ENCODE results near the gene CHN1.

CHN1 gene

DNA sequence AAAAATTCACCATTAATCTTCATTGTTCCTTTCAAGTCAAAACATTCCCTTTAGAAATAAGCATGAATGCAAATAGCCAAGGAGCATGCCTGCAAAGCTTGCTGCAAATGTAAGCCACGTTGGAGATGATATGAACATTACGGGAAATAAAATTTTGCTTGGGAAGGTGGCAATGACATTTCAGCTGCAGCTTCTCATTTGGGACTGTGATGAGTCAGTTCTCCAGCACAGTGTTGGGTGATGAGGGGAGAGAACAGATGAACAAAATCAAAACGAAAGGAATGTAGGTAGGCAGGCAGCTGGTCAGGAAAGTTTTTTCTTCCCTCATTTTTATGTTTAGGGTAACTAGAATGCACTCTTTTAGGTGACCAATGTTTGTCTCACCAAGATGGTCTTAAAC lies 175.6 kb downstream of the CHN1 start:
- no peak for DNase-seq (ENCODE audit: low spot score)
- TF ChIP-seq, protein P1, sequence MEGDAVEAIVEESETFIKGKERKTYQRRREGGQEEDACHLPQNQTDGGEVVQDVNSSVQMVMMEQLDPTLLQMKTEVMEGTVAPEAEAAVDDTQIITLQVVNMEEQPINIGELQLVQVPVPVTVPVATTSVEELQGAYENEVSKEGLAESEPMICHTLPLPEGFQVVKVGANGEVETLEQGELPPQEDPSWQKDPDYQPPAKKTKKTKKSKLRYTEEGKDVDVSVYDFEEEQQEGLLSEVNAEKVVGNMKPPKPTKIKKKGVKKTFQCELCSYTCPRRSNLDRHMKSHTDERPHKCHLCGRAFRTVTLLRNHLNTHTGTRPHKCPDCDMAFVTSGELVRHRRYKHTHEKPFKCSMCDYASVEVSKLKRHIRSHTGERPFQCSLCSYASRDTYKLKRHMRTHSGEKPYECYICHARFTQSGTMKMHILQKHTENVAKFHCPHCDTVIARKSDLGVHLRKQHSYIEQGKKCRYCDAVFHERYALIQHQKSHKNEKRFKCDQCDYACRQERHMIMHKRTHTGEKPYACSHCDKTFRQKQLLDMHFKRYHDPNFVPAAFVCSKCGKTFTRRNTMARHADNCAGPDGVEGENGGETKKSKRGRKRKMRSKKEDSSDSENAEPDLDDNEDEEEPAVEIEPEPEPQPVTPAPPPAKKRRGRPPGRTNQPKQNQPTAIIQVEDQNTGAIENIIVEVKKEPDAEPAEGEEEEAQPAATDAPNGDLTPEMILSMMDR (IDR thresholded peaks at IDR 0.05; ENCODE audit: extremely low read depth, missing control alignments), result no peak

DNA sequence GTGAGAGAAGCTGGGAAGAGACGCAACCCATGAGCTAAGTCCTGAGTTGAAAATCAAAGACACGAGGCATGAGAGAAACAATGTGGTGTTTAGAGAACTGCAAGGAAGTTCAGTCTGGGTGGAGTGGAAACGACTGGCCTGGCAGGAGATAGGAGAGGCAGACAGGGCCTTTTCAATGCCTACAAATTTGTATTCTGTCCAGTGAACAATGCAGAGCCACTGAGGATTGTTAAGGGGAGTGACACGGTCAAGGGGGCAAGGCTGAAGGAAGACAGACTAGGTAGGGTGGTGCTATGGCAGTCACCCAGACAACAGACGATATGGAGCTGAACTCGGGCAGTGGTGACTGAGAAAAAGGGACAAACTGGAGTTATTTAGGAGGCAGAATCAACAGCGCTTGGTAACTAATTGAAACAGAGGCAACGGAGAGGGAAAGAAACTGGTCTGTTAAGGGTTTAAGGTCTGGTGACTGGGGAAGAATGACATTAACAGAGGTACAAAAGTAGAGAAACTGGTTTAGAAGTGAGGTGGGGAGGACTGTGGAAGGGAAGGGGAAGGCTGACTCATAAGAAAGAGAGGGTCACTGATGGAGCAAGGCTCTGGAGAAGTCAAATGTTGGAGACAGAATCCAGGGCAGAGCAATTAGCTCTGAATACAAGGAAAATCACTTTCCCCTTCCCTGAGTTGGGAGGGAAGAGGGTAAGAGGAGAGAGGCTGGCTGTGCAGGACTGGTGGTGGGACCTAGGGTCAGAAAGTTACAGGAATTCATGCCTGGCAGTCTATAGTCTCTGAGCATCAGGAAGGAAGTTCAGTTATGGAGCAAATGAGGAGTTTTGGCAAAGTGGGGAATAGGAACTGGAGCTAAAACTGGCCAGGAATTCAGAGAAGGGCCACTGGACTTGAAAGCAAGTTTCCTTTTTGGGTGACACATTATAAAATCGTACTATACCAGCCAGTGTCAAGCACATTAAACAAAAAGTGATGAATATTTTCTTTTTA lies 177.5 kb downstream of the CHN1 start:
- TF ChIP-seq, protein P1 (IDR thresholded peaks at IDR 0.05; ENCODE audit: extremely low read depth, missing control alignments), result no peak
- DNase-seq (ENCODE audit: low spot score), result no peak

DNA sequence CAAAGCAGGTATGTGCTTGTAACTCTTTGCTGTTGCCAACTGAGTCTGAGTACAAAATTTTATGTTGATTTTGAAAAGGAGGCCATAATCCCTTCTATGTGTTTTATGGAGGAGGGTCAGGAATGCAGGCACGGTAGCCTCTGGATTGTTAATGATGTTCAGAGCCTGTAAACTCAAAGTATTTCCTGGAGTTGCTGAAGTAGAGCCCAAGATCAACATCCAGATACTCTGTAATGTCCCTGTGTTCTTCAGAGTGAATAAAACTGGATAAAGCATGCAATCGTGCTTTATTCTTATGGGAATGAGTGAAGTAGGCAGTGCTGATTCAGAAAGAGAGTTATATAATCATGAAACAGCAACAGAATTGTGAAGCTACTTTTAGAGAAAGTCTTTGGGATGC lies 179.1 kb downstream of the CHN1 start:
- no peak for DNase-seq (ENCODE audit: low spot score)
- TF ChIP-seq, protein P1 (IDR thresholded peaks at IDR 0.05; ENCODE audit: extremely low read depth, missing control alignments), result no peak

DNA sequence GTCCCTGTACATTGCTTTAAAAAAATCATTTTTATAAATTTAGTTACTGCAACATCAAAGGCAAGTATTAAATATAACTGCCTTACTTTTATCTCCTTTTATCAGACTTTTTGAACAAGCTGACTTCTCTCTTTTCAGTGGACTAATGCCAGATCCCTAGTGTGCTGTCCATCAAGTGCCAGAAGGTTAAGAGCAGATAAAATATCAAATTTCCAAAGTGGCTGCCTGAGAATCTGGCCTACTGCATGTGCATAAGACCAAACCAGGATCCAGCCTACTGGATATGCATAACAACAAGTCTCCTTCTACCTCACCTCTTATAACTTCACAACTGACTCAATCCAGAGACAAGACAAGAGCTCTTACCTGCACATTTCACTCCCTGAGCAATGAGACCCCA lies 181.1 kb downstream of the CHN1 start:
- TF ChIP-seq, protein P1 (IDR thresholded peaks at IDR 0.05; ENCODE audit: extremely low read depth, missing control alignments), result no peak
- no peak for DNase-seq (ENCODE audit: low spot score)

DNA sequence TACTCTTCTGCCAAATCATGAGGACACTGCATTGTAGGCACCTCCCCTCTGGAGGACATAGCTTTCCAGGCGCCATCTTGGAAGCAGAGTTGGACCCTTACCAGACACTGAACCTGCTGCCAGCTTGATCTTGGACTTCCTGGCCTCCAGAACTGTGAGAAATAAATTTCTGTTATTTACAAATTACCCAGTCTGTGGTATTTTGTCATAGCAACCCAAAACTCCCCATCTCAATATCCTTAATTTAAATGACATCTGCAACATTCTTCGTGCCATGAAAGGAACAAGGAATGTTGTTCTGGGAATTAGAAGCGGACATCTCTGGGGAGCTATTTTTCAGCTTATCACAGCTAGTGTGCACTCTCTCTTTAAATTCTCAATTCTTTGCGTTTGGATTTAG lies 183.6 kb downstream of the CHN1 start:
- TF ChIP-seq, protein P1 (IDR thresholded peaks at IDR 0.05; ENCODE audit: extremely low read depth, missing control alignments), result no peak
- no peak for DNase-seq (ENCODE audit: low spot score)

DNA sequence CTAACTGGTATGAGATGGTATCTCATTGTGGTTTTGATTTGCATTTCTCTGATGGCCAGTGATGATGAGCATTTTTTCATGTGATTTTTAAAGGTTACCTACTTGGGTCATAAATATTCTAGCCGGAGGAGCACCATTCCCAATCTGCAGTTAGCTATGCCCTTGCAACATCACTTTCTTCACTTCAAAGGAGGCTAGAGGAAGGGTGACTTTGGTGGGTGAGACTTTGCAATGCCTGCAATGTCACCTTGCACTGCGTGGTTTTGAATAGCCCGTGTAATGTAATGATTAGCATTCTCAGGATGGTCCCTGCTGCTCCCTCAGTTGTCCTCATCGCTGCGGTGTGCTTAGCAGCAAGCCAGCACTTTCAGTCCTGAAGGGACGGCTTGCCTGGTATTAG lies 184.8 kb downstream of the CHN1 start:
- DNase-seq (ENCODE audit: low spot score), result no peak
- TF ChIP-seq, protein P1 (IDR thresholded peaks at IDR 0.05; ENCODE audit: extremely low read depth, missing control alignments), result no peak

DNA sequence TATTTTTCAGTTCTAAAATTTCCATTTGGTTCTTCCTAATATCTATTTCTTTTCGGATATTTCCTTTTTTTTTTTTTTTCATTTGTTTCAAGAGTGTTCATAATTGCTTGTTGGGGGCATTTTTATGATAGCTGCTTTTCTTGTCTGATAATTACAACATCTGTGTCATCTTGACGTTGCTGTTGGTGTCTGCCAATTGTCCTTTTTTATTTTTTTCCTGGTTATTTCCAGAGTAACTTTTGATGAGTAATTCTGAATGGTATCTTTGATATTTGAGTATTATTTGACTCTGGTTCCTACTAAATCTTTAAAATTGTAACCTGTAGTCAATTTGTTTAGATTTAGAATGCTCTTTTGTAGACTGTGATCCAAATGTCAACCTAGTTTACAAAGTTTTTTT lies 189.7 kb downstream of the CHN1 start:
- no peak for DNase-seq (ENCODE audit: low spot score)

More for the DNA sequence above, 189.7 kb downstream of the CHN1 start:
- TF ChIP-seq, protein P1 (IDR thresholded peaks at IDR 0.05; ENCODE audit: extremely low read depth, missing control alignments), result no peak
